CD4-positive, alpha-beta T cell treated with Interleukin-2 at 100 ng/mL for 4 hours (primary cell): ENCODE measurements around the gene DUSP9.
"Not testable (repeated sequence)": the region's sequence is repeated elsewhere in the genome, so short reads cannot be mapped to it uniquely, and the experiment has no call there.

Experiments used
- DNase-seq: peaks from one replicate; pipeline ENCODE4 v3.0.0-alpha.2; 2020; ENCODE audit warnings: low spot score

Gene DUSP9, protein sequence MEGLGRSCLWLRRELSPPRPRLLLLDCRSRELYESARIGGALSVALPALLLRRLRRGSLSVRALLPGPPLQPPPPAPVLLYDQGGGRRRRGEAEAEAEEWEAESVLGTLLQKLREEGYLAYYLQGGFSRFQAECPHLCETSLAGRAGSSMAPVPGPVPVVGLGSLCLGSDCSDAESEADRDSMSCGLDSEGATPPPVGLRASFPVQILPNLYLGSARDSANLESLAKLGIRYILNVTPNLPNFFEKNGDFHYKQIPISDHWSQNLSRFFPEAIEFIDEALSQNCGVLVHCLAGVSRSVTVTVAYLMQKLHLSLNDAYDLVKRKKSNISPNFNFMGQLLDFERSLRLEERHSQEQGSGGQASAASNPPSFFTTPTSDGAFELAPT

DNA sequence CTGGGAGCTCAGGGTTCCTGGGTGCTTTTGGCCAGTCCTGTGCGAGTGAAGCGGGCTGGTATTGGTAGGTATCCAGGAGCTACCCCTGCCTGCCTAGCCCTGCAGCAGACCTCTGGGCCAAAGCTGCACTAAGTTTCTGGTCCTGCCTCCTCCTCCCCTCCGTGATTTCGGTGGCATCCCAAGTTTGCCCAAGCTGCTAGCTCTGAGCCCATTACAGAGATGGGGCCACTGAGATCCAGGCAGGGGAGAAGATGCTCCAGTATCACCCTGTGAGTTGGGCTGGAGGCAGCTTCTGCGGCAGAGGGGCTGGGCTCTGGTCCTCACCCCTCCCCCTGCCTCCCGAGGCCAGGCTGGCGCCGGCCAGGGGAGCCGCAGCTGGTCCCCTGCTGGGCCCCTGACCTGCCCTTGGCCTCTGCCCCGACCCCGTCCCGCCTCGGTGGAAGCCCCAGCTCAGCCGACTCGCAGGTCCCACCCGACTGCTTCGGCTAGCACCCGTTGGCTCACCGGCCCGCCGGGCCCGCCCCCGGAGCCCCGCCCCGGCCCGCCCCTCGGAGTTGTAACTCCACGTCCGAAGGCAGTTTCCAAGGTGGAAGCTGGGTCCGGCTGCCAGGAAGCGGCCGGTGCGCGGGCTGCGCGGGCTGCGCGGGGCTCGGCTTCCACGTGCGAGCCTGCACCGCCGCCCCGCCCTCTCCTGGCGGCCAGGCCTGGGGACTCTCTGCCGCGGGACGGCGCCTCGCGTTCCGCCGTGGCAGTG lies at the start of gene DUSP9:
Gene DUSP9, plus strand, starts transcription at position 584 of the 754 bp plus-strand sequence. CDS start 751 bp downstream, outside the sequence.
- no peak for DNase-seq

DNA sequence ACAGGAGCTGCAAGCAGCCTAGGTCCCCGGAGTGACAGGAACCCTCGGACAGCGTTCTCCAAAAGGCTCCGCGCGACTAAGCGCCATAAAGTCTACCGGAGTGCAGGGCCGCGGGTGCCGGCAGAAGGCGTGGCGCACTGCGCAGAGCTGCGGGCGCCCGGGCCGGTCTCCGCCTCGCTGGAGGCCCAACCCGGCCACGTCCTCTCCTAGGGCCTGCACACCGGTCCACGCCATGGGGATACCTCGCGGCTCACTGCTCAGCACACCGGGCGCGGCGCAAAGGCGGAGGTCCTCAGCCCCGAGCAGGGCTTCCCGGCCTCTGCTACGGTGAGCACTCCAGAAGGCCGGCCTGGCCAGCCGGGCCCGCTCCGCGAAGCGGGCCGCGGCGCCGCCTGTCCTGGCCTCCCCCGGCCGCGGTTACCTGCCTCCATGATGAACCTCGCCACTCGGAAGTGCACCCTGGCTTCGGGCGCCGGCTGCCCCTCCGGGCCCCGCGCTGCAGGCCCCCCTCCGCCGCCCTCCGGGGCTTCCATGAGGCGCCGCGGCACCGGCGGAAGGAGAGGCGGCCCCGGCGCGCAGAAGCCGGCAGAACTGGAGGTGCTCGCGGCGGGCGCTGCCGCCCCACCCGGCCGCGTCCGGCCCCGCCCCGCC lies 48.3 kb upstream of the DUSP9 start, which contains the start of gene CCNQ:
Gene CCNQ, minus strand, starts transcription at position 599 of the 651 bp plus-strand sequence. Its CDS starts 66 bp downstream, at position 533.
- DNase-seq, result peak; percentile 11

DNA sequence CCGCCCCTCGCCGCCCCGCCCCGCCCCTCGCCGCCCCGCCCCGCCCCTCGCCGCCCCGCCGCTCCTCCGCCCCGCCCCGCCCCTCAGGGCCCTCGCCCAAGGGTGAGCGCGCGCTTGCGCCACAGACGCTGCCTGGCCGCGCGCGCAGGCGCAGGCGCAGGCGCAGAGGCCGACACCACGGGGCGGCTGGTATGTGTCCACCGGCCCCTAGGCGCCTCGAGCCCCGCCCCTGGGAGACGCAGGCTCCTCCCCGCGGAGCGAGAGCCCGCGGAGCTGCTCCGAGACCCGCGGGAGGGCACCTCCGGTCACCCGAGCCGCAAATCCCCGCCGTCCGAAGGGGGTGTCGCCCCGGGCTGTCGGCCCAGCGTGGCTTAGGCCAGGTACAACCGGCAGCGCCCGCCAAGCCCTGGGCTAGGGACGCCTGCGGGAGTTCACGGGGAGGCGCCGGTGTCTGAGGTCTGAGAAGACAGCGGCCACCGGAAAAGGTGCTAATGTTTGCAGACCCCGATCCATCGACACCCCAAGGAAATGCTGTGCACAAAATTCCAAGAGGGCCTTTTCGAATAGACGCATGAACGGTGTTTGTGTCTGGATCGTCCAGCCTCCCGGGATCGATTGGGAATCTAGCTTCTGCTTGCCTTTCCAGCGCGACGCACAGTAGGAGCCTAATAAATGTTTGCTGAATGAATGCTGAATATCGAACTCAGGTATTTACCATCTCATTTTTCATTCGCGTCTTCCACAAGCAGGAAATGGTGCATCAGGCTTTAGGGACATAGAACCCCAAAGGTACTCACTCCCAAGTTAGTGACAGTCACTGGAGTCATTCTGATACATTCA lies 47.6 kb upstream of the DUSP9 start:
- DNase-seq, result peak; percentile 89

DNA sequence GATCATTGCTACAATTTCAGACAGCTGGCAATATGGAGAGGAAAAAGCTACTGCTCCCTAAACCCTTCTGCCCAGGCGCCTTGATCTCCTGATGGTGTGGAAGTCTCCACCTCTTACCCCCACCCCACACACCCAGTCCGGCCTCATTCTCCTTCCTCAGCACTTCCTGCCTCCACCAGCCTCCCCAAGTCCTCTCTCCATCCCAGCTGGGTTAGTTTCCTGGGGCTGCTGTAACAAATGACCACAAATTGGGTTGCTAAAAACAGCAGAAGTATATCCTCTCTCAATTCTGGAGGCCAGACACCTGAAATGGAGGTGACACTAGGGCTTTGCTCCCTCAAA lies 47.0 kb upstream of the DUSP9 start:
- DNase-seq, result no peak

DNA sequence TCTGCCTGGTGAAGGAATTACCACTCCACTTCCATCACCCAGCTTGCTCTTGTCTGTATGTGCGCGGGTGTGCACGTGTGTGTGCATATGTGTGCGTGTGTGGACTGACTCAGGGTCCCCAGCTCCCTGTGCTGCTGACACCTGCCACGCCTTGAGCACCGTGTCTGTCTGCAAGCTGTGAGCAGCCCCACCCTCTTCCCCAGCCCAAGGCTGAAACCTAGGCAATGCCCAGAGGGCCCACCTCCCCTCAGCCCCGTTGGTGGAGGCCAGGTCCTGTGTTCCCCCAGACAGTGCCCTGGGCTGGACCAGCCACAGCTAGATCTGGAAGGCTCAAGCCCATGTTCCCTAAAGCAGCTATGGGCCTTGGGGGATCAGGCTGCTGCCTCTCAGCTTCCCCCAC lies 46.1 kb upstream of the DUSP9 start:
- DNase-seq, result no peak

DNA sequence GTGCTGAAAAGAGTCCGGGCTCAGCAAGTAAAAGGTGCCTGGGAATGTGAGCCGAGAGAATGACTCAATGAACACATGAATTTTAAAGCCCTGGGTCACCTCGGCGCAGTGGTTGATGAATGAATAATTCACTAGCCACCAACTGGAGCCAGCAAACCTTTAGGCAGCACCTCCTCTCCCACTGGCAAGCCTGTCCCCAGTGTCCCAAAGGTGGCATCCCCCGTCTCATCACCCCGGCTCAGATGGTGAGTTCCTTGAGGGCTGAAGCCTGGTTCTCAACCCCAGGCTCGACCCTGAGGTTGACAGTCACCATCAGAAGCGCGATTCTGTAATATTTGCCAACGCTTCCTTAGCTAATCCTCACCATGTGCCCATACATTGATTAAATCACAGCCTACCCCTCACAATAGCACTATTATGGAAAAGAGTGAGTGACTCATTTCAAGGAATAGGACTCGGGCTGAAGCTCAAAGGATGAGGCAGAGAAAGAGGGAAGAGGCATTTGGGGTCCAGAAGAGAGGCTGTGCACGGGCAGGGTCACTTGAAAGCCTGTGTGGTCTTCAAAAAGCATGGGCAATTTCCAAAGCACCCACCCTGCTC lies 45.4 kb upstream of the DUSP9 start:
- DNase-seq, result no peak

DNA sequence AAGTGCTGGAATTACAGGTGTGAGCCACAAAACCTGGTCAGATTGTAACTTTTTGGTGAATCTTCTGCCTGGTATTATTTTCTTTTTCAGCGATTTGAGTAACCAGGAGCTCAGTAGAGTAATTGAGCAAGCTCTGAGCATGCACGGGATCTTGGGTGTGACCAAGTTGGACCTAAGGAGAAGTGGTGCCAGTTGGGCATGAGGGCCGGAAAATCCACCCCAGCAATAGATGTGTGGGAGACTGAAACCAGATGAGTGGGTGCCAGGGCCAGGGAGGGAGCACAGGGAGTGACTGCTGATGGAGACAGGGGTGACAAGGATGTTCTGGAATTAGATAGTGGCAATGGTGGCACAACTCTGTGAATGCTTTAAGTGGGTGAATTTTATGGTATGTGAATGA lies 44.4 kb upstream of the DUSP9 start:
- no peak for DNase-seq

DNA sequence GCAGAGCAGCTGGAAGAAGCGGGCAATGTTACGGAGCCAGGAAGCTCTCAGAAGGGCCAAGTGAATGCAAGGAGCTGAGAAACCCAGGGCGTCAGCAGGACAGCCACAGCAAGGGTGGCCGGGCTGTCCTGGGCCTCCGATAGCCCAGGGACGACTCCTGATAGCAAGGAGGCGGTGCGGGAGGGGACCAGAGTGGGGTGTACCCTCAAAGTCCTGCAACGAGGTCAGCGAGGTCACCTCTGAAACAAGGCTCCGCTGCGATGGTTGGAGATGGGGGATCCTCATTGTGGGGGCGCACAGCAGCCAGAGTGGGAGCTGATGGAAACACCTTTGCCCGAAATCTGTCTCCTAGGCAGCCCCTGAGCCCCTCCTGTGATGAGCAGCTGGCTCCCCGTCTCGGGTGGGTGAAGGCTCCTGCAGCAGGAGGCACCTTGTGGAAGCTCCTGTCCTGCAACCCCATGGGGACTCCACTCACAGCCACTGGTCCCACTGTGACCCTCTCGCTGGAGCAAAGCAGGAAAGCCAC lies 43.8 kb upstream of the DUSP9 start:
- no peak for DNase-seq

DNA sequence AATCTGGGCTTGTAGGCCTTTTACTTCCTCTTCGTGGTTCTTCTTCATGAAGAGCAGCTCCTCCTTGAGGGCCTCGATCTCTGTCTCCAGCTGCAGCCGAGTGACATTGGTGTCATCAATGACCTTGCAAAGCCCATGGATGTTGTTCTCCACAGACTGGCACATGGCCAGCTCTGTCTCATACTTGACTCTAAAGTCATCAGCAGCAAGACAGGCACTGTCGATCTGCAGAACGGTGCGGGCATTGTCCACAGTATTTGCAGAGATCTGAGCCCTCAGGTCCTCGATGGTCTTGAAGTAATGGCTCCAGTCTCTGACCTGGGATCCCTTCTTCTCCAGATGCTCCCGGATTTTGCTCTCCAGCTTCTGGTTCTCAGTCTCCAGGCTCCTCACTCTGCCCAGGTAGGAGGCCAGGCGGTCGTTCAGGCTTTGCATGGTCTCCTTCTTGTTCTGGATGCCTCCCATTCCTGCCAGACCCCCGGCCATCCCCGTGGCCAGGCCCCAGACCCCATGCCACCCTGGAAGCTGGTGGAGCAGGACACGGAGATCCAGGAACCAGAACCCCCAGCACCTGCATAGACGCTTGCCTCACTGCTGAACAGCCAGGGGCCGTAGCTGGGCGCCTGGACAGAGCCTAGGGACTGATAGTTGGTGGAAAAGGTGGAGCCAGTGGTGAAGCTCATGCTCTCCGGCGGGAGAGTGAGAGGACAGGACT lies 42.2 kb upstream of the DUSP9 start:
- not testable (repeated sequence) for DNase-seq

DNA sequence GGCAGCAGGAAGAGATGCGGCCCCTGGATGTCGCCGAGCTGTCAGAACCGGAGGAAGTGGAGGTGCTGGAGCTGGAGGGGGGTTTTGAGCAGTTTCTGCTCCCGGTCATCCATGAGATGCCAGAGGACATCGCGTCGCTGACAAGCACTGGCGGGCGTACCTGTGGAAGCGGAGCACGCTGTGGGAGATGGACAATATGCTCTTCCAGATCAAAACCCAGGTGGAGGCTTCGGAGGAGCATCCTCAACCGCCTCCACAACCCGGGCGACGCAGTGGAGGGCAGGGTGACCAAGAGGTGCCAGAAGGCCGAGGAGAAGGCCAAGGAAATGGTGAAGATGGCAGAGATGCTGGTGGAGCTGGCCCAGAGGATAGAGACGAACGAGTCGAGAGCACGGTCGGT lies 40.5 kb upstream of the DUSP9 start:
- DNase-seq, result no peak

DNA sequence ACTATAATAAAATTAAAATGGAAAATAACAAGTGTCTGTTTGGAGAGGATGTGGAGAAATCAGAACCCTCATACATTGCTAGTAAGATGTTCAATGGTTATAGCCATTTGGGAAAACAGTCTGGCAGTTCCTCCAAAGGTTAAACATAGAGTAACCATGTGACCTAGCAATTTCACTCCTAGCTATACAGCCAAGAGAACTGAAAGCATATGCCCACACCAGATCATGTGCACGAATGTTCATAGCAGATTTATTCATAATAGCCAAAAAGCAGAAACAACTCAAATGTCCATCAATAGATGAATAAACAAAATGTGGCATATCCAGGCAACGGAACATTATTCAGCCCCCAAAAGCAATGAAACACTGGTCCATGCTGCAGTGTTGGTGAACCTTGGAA lies 38.6 kb upstream of the DUSP9 start:
- no peak for DNase-seq

DNA sequence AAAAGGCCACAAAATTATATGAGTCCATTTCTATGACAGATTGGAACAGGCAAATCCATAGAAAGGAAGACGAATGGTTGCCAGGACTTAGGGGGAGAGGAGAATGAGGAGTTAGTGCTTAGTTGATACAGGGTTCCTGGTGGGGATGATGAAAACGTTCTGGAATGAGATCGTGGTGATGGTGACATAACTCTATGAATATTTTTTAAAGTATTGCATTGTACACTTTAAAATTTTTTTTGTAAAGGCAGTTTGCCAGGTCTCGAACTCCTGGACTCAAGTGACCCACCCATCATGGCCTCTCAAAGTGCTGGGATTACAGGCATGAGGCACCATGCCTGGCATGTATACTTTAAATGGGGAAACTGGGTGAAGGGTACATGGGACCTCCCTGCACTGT lies 38.2 kb upstream of the DUSP9 start:
- DNase-seq, result no peak

DNA sequence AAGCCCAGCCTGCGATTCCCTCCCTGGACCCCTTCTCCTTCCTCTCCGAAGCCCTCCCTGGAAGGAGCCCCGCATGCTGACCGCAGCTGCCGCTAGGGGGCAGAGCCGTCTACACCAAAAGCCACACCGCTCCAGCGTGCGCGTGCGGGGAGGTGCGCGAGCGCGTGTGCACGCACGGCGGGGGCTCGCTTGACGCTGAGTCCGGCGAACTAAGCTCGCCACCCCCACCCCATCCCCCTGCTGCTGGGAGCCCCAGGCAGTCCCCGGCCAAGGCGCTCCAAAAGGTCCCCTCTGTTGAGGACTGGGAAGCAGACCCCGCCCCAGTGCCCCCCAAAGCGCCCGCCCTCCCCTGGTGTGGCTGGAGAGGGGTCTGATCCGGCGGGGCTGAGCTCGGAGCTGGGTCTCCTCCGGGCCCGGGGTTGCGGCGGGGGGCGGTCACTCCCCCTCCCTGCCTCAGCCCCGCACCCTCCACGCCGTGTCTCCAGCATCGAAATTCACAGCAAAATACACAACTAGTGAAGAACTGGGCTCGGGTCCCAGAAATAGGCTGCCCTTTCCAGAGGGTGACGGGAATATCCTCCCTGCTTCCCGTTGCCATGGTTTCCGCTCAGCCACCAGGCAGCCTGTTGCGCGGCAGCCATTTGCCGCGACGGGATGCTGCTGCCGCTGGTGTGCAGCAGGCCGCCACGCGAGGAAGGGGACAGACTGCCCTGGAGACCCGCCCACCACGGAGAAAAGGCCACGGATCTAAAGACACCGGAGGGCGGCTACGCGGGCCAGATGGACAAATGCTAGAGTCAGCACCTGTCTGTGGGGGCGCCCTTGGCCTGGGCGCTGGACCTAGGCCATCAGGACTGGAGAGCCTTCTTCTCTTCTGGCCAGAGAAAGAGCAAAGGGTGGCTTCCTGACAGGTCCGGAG lies 36.8 kb upstream of the DUSP9 start:
- peak; percentile 76 for DNase-seq

DNA sequence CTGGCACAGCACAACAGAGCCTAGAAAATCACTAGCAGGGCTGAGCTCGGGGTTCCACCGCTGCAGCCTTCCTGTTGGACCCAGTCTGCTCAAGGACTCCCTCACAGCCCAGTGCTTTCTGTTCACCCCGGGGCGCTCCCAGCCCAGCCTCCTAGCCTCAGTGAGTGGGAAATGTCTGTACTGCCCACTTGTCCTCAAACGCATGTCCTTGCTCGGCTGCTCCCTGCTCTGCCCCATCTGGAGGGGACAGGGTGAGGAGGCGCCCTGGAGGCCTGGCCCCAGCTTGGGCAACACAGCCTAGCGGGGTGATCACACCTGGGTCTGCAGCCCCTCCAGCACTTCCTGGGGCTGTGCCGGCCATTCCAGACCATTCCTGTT lies 36.2 kb upstream of the DUSP9 start:
- DNase-seq, result no peak

DNA sequence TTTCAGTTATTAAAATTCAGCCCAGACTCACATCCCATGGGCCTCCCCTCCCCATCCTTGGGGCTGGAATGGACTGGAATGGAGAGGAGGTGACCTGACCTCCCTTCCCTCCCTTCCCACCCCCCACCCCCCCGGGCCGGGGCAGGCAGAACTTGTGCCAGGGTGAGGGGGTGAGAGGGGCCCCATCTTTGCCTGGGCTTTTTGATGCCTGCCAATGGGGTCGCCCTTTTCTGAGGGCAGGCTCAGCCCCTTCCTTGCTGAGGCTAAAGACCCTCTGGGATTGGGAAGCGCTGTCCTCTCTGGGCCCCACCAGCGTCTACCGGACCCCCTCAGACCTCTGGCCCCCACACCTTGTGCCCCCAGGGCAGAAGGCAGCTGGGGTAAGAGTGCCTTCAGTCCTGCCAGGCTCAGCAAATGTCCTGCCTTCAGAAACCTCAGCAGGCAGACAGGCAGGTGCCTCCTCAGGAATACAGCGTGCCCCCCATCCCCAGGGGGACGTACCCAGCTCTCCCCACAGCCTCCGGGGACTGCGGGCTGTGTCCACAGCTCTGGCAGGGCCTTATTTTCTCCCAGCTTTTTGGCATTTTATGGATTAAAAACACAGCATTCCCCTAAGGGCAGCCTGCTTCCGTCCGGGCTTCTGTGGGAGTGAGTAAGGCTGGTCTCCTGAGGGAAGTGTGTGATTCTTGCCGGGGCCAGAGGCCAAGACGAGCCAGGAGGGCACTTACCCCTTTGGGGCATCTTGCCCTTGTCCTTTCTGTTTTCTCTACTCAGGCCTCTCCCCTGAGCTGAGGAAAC lies 35.5 kb upstream of the DUSP9 start:
- DNase-seq, result no peak

DNA sequence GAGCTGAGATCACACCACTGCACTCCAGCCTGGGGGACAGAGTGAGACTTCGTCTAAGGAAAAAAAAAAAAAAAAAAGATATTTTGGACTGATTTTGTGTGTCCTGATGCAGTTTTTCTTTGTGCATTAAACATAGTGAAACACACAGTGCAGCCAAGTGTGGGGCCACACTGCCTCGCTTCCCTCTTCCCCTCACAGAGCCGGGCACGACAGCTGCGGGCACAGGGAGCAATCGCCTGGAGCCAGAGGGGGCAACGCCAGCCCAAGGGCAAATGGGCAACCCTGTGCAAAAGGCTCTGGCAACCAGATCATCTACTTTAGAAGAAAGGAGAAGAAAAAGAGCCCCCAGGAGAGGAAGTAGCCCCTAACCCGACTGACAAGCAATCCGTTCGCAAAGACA lies 34.6 kb upstream of the DUSP9 start:
- DNase-seq, result no peak

DNA sequence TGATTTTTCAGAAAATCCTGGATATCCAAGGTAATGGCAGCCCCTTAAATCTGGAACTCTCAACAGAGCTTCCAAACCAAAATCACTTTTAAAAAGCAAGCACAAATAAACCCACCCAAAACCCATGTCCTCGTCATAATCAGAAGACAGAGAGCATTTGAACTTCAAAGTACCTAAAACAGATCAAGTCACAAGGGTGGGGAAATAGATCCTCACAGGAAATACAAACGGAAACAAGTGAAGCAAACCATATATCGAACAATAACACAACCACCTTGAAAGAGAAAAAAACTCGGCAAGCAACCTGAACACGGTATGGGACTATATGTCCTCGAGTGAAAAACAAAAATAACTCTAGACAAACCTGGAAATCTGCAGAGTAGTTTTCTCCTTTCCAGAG lies 32.2 kb upstream of the DUSP9 start:
- DNase-seq, result peak; percentile 7

DNA sequence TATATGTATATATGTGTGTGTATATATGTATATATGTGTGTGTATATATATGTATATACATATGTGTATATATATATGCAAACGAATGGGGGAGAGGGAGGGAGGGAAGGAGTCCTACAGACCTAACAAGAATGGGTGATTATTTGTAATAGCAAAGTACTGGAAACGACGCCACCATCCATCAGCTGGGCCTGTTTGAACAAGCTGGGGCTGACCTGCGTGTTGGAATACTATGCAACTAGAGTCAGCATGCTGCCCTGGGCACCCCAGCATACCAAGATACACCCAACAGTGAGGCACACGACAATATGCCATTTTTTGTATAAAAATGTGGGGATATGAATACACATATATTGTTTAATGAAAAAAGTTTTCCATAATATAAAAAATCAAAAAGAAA lies 26.4 kb upstream of the DUSP9 start:
- DNase-seq, result no peak
